GM18507 (cell line): Measurements from ENCODE around the gene RIPPLY1.

ENCODE experiments used
- DNase-seq: peaks from one replicate; pipeline ENCODE4 v3.0.0; 2011; ENCODE audit warnings: low read depth; ENCODE audit not compliant: insufficient read length; ENCODE audit errors: extremely low spot score
- FAIRE-seq: peaks from 2 replicates; lab custom pipeline; 2011; peaks lifted over from hg19 to GRCh38; lab: Jason Lieb, UNC

RIPPLY1 gene, protein sequence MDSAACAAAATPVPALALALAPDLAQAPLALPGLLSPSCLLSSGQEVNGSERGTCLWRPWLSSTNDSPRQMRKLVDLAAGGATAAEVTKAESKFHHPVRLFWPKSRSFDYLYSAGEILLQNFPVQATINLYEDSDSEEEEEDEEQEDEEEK

DNA sequence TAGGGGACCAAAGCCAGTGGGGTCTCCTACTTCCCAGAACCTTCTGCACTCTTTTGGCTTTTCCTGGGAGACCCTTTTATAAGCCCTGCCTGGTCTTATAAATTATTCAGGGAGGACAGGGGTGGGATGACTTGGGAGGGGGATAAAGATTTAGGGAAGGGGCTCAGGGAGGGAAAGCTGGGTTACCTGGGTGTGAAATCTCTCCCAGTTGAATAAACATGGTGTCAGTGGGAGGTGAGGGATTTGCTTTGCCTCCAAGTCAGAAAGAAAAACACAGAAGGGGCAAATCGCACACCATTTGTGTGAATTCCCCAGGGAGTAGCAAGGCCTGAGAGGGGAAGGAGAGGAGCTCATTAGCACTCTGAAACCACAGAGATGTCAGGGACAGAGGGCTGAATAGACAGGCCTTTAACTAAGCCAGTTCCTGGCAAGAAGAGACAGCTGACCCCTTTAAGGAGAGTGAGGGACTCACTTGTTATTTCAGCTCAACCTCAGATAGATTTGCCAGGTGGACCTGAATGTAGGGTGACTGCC lies at the start of gene RIPPLY1:
Gene RIPPLY1, minus strand, starts transcription at position 51 of the 534 bp plus-strand sequence. CDS start 54 bp downstream, outside the sequence.
- FAIRE-seq (no peak), DNase-seq (no peak)

DNA sequence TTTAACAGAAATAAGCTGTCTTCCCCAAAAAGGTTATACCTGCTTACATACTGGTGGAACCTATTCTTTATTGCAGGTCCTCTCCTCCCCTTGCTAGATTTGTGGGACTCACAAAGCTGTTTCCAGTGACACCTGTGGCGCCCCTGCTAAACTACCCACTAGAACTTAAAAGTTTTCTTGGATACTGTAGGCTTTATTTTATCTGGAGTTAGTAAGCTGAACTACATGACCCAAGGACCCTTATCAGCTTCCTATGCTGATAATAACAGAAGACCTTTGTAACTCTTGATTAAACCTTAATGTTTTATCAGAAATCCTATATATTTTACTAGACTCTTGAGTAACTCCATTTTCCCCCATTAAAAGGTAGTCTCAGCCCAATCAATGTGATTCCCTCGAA lies 49.4 kb upstream of the RIPPLY1 start:
- FAIRE-seq (no peak), DNase-seq (no peak)

DNA sequence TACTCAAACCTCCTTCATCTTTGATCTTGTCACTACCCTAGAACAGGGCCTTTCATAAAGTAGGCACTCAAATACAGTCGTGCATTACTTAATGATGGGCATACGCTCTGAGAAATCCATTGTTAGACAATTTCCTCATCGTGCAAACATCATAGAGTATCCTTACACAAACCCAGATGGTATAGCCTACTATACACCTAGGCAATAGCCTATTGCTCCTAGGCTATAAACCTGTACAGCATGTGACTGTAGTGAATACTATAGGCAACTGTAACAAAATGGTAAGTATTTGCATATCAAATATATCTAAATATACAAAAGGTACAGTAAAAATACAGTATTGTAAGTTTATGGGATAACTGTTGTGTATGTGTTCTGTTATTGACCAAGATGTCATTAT lies 48.9 kb upstream of the RIPPLY1 start:
- DNase-seq (no peak), FAIRE-seq (no peak)

DNA sequence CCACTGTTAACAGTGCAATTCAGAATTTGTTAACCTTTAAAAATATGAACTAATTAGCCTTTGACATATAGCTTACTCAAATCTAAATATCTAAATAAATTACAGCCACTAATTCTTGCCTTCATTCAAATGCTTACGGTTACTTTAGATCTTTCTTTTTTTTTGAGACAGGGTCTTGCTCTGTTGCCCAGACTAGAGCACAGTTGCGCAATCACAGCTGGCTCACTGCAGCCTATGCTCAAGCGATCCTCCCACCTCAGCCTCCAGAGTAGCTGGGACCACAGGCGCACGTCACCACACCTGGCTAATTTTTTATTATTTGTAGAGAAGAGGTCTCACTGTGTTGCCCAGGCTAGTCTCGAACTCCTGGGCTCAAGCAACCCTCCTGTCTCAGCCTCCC lies 48.1 kb upstream of the RIPPLY1 start:
- DNase-seq (no peak), FAIRE-seq (no peak)

DNA sequence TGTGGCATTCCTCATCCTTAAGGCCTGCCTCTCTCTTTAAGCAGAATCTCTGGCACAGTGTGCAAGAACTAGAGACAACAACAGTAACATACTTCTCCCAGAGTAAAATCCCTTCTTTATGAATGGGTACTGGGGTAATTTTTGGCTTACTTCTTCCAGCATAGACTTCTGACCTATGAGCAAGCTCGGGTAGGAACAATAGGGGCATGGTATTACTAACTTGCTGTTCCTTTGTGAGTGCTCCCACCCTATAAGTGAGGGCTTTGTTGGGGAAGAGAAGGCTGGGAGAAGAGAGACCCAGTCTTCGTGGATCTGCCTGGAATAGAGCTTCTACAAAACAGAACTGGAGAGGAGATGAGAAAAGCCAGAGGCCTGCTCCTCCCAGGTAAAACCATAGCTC lies 47.2 kb upstream of the RIPPLY1 start:
- no peak for FAIRE-seq
- no peak for DNase-seq

DNA sequence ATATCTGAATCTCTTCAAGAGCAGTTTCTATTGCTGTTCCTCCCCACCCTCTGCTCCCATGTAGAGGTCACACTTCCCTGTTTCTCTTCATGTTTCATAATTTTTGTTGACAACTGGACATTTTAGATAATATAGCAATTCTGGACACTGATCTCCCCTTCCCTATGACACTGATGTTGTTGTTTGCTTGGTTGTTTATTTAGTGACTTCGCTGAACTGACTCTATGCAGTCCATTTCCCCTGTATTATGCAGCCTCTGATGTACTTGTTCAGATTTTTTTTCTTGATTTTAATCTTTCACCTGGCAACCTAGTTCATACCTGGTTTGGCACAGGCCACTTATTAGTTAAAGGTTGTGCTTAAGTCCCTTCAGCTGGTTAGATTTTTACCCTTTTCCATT lies 46.2 kb upstream of the RIPPLY1 start:
- FAIRE-seq = no peak
- DNase-seq = no peak

DNA sequence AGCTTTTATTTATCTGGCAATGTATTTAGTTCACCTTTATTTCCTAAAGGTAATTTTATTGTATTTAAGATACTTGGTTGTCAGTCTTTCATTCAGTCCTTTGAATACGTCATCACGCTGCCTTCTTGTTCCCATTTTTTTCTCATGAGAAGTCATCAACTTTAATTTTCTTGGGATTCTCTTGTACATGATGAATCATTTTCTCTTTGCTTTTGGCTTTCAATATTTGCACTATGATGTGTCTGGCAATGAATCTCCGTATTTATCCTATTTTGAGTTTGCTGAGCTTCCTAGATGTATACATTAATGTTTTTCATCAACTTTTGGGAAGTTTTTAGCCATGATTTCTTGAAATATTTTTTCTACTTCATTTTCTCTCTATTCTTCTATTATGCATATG lies 45.5 kb upstream of the RIPPLY1 start:
- FAIRE-seq (no peak), DNase-seq (no peak)

DNA sequence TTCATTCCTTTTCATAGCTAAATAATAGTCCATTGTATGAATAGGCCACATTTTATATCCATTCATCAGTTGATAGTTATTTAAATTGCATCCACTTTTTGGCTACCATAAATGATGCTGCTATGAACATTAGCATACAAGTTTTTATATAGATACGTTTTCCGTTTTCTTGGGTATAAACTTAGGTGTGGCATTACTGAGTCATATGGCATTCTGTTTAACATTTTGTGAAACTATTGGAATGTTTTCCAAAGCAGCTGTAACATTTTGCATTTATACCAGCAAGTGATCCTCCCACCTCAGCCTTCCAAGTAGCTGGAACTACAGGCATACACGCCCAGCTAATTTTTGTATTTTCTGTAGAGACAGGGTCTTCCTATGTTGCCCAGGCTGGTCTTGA lies 43.3 kb upstream of the RIPPLY1 start:
- FAIRE-seq (no peak), DNase-seq (no peak)

DNA sequence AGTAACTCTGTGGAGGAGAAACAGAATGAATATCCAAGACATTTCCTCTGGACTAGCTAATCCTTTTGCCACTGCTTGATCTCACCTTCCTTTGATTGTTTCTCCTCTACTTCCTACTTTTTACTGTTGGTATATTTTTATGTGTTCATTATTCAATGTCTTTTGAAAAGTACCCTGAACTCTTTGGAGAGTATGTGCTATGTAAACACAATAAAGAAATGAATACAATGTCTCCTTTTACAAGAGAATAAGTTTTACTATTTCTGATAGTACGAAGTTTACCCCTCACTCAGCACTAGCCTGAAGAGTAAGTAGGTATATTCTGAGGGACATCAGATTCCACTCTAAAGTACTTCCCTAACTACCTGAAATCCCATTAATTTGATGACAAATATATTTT lies 36.9 kb upstream of the RIPPLY1 start:
- no peak for FAIRE-seq

DNA sequence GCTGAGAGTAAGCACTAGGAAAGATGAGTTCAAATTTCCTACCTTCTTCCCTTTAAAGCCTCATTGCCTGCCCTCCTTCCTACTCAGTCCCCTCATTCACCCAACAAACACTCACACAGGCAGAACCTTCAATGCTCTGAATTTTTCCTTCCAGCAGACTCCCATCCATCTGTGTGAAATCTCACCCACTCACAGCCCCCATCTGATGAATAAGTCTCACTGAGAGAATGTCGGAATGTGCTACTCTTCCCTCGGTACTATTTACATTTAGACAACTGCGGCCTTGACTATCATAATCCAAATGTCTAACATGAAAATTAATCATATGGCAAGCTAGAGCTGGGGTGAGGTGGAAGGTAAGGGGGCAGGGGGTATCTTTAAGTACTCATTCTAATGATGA lies 36.4 kb upstream of the RIPPLY1 start:
- no peak for FAIRE-seq
- no peak for DNase-seq

More for the DNA sequence above, 36.9 kb upstream of the RIPPLY1 start:
- DNase-seq = no peak

DNA sequence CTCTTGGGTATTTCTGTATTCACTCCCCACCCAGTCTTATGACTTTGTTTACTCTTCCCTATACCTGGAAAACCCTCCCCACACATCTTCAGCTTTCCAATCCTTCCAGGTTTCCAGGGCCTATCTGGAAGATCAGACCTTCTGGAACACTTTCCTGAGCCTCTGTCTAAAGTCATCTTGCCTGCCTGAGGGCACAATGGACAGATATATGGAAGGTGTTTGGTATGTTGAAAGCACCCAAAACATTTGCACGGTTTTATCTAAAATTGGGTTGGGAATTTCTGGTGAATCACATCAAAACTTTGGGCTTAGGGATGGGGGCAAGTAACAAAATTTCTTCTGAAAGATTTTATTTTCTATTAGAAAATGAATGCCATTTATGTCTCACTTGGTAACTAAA lies 33.1 kb upstream of the RIPPLY1 start:
- DNase-seq = no peak
- FAIRE-seq = no peak

DNA sequence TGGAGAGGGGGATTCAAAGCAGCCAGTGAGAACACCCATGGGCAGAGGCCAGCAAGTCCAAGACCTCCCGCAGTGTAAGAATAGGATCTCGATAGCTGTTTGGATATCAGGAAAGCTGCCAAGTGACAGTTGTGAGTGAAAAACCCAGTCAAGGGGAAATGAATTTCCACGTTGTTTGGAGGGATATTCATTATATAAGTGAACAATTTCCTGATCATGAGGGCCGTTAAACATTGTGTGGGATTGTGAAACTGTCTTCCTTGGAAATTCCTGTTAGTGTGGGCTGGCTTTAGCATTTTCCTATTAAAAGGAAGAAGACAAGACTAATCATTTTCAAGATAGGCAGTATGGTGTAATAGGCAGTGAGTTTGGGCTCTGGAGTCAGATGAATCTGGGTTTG lies 32.0 kb upstream of the RIPPLY1 start:
- FAIRE-seq = no peak
- DNase-seq = no peak

DNA sequence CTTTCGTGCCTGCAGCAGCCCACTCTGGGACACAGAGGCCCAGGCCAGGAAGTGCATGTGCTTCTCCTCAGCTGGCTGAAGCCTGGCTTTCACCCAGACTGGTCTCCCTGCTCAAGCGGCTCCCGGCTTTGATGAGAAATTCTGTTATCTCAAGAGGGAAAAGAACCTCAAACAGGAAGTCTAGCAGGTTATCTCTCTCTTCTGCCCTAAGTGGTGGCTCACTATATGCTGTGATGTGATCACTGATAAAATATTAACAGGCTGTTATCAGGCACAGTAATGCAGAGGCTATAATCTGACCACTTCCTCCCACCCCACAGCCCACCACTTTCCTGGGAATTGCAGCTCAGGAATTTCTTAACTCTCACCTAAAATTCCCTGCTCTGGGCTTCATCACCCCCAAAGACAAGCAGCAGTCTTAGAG lies 30.4 kb upstream of the RIPPLY1 start:
- DNase-seq (no peak), FAIRE-seq (no peak)

DNA sequence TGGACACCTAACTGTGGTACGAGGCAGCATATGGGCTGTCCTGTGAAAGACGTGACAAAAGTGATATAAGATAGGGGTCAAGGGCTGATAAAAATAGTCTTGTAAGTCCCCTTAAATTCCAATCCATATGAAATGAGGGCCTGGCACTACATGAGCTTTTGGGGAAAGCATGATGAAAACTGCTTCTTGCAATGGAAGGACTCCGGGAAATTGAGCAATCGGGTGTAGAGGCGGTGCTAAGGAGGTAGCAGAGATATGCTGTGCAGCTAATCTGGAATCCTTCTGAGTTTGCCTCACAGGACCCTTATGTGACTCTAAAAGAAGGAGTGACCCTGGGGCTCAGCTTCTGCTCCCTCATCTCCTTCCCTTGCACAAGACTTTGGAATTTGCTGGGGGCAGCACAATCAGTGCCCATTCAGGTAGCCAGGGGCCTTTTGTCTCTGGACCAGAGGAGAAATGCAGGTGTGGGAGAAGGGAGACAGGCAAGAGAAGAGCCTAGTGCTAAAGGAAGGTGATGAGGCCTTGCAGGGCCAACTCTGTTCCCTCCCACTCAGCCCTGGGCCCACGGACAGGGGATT lies 29.9 kb upstream of the RIPPLY1 start:
- no peak for FAIRE-seq
- DNase-seq = no peak

DNA sequence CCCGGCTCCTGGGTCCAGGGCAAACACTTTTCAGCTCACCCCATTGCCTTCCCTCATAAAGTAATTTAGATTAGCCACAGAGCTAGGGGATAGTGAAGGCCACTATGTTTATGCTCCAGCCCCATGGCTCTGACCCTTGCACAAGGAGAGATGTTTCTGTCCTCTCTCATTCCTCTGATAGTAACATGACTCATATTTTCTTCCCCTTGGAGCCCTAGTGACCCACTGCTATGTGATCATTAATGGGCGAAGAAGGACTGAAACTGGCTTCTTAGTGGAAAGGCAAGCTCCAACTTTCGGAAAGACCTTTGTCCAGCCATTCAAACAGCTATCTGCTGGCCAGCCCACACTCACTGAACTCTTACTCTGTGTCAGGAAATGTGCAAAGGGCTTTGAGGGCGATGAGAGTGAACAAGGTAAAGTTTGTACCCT lies 29.4 kb upstream of the RIPPLY1 start:
- no peak for FAIRE-seq

DNA sequence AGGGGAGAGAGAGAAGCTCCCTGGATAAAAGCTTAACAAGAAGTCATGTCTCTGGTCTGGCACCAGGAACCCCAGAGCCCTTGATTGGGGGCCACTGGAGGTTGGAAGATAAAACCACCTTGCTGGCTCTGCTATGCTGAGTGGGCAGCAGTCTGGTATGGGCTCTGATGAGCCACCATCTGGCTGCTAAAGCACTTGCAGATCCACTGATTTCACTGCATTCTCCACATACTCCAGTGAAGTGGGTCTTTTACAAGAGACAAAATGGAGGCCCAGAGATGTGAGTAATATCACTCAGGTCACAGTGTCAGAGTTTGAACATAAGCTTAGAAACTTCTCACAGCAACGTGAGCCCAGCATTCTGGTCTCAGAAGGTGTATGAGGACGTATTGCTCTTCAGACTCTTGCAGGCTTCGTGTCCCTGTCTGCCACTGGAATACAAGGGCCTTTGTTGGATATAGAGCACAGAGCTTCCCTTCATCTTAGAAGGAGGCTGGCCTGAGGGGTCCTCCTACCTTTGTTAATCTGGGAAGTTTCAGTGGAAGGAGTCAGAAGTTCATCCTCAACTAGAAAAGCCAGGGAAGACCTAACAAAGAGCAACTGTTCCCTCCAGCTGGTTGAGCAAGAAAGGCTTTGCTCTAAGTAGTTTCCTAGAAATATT lies 28.8 kb upstream of the RIPPLY1 start:
- no peak for FAIRE-seq
- no peak for DNase-seq

More for the DNA sequence above, 29.4 kb upstream of the RIPPLY1 start:
- no peak for DNase-seq

DNA sequence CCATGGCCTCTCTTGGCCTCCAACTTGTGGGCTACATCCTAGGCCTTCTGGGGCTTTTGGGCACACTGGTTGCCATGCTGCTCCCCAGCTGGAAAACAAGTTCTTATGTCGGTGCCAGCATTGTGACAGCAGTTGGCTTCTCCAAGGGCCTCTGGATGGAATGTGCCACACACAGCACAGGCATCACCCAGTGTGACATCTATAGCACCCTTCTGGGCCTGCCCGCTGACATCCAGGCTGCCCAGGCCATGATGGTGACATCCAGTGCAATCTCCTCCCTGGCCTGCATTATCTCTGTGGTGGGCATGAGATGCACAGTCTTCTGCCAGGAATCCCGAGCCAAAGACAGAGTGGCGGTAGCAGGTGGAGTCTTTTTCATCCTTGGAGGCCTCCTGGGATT lies 25.1 kb upstream of the RIPPLY1 start:
- DNase-seq (no peak), FAIRE-seq (no peak)

DNA sequence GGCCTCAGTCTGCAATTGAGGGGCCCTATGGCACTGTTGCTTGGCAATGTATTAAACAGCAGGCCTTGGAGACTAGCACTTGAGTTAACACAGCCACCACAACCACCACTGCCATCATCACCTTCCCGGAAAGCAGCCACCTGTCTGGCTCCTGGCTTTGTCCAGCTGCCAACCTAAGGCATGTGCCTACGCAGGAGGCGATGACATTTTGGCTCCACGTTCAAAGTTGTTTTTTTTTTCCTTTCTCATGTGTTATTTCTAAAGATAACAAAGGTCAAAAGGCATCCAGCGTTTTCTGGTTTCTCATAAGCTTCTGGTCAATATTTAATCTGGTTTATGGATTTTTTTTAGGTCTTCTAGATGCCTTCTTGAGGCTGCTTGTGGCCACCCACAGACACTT lies 24.6 kb upstream of the RIPPLY1 start:
- FAIRE-seq (no peak), DNase-seq (no peak)

DNA sequence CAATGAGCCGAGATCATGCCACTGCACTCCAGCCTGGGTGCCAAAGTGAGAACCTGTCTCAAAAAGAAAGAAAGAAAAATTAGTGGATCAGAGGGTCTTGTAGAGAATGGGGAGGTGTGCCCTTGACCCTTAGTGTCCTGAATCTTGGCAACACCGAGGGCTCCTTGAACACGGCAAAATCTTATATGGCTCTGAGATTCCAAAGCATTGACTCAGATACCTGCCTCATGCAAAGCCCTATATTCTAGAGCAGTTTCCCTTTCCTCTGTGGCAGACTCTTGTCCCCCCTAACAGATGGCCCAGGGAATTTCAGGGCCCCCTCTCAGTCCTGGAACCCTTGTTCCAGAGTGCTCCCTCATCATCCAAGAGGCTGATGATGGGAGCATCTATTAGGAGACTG lies 23.9 kb upstream of the RIPPLY1 start:
- DNase-seq (no peak), FAIRE-seq (no peak)

DNA sequence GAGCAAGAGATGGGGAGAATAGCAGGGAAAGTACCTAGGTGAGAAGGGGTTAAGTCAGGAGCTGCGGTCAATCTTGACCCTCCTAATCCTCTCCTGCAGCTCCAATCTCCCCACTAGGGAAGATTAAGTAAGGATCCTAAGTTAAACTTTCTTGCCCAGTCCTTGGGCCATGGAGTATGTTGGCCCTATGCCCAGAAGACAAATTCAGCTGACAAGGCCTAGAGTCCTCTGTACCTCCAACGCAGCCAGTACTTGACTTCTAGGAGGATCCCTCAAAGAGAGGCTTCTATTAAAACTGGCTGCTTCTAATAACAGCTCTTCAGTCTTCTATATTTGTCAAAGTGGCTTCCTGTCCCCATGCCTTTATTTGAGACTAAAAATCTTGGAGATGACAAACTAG lies 18.5 kb upstream of the RIPPLY1 start:
- no peak for DNase-seq

DNA sequence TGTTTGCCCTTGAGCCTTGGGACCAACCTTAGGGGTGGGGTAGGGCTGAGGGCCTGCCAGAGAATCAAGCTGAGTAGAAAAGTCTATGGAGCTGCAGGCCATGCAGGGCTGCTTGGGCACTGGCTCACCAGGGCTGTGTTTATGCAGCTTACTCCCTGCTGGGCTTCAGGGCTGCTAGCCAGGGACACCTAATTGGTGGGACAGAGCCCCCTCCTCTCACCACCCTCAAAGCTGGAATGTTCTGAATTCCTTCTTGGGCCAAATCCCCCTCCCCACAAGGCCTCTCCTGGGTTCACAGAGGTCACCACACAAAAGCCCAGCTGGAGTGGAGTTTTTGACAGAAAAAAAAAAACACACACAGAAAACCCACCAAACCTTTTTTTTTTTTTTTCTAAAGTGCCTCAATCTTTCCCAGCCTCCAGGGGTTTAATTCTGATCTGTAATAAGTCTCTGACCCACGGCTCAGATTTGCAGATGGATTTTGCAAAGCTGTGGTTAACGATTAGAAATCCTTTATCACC lies 16.9 kb upstream of the RIPPLY1 start, which contains the start of gene CLDN2:
Gene CLDN2, plus strand, starts transcription at position 471 of the 521 bp plus-strand sequence. CDS start 7,827 bp downstream, outside the sequence.
- FAIRE-seq = no peak
- DNase-seq = no peak

More for the DNA sequence above, 18.5 kb upstream of the RIPPLY1 start:
- no peak for FAIRE-seq
